ENCODE measurements around the gene PRDM16. TPM values are rescaled to one million over a fixed set of nuclear protein-coding genes. Genes with fewer than 3 reads are reported as not detected.

The PRDM16 gene
- total RNA-seq, 1 experiment from 2014 or later = 22.3 TPM

DNA sequence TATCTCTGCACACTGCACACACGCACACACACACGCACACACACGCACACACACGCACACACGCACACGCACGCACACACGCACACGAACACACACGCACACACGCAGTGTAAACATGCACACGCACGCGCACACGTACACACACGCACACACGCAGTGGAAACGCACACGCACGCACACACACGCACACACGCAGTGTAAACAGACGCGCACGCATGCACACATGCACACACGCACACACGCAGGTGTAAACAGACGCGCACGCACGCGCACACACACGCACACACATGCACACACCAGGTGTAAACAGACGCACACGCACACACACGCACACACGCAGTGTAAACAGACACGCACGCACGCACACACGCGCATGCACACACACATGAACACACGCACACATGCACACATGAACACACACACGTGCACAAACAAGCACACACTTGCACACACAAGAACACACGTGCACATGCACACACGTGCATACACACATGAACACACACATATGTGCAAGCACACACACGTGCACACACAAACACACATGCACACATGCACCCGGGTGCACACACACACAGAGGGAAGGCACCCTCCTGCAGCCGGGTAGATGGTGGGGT lies 45.2 kb downstream of the PRDM16 start:
- CTCF ChIA-PET = no interaction called here
- no TSS peak for BruUV-seq (replicated peaks)
- intact Hi-C loops (cut with micrococcal nuclease; ENCODE audit: unreplicated experiment) = no loop called here

DNA sequence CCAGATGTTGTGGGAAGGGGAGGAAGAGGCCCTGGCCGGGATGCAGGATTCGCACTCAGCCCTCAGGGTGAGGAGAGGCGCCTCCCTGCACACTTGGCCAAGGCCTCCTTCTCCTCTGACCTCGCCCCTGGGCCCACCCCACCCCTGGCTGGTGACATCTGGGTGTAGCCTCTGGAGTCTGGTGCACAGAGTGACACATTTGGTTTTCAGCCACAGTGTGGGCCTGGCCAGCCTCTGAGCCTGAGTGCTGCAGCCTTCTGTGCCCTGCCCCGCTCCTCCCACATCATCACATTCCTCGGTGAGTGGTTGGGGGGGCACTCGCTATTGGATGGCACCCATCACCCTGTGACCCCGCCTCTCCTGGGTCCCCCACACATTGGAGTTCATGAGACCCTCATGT lies 45.8 kb downstream of the PRDM16 start:
- Histone ChIP-seq H3K4me3 (ENCODE audit: low read depth in 2 of 2, low read length in 2 of 2) (no peak overlapping the region), H3K36me3 (ENCODE audit: control insufficient read depth, insufficient read depth, low read length) (no peaks in the 10 kb centered on the region), H3K9me3 (ENCODE audit: control insufficient read depth, insufficient read depth, low read depth, low read length) (no peaks in the 10 kb centered on the region), H3K27ac (ENCODE audit: low read length) (no peak overlapping the region), H3K27me3 (ENCODE audit: control insufficient read depth, insufficient read depth, low read length) (no peaks in the 10 kb centered on the region), H3K4me1 (ENCODE audit: control insufficient read depth, insufficient read depth, low read length) (0 out of 2 replicates have a peak, but pooled peaks cover 4% of the 10 kb centered on the region)
- POLR2A ChIA-PET = no interaction called here
- TF ChIP-seq SIN3A (IDR thresholded peaks at IDR 0.05; ENCODE audit: borderline replicate concordance, insufficient read depth, low read depth, low read length) = no peak
- TF ChIP-seq, protein P1, sequence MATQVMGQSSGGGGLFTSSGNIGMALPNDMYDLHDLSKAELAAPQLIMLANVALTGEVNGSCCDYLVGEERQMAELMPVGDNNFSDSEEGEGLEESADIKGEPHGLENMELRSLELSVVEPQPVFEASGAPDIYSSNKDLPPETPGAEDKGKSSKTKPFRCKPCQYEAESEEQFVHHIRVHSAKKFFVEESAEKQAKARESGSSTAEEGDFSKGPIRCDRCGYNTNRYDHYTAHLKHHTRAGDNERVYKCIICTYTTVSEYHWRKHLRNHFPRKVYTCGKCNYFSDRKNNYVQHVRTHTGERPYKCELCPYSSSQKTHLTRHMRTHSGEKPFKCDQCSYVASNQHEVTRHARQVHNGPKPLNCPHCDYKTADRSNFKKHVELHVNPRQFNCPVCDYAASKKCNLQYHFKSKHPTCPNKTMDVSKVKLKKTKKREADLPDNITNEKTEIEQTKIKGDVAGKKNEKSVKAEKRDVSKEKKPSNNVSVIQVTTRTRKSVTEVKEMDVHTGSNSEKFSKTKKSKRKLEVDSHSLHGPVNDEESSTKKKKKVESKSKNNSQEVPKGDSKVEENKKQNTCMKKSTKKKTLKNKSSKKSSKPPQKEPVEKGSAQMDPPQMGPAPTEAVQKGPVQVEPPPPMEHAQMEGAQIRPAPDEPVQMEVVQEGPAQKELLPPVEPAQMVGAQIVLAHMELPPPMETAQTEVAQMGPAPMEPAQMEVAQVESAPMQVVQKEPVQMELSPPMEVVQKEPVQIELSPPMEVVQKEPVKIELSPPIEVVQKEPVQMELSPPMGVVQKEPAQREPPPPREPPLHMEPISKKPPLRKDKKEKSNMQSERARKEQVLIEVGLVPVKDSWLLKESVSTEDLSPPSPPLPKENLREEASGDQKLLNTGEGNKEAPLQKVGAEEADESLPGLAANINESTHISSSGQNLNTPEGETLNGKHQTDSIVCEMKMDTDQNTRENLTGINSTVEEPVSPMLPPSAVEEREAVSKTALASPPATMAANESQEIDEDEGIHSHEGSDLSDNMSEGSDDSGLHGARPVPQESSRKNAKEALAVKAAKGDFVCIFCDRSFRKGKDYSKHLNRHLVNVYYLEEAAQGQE (IDR thresholded peaks at IDR 0.05; ENCODE audit: insufficient read depth in 1 of 2, low read depth in 2 of 2, low read length in 1 of 2) = no peak
- intact Hi-C loops (cut with micrococcal nuclease; ENCODE audit: unreplicated experiment) = no loop called here
- in situ Hi-C loops (cut with HindIII; ENCODE audit: low pct_unique_long_range_greater_than_20kb, low sequenced_read_pairs) = no loop called here
- no TSS peak for BruUV-seq (replicated peaks)
- CTCF ChIA-PET = no interaction called here
- ATAC-seq (no peak), DNase-seq (ENCODE audit: low read depth, low spot score) (no peak)

More for the DNA sequence above, 45.2 kb downstream of the PRDM16 start:
- no peaks in the 10 kb centered on the region for H3K36me3 ChIP-seq (ENCODE audit: control insufficient read depth, insufficient read depth, low read length)
- H3K9me3 ChIP-seq (ENCODE audit: control insufficient read depth, insufficient read depth, low read depth, low read length) = no peaks in the 10 kb centered on the region
- no peak for TF ChIP-seq POLR2AphosphoS5 (IDR thresholded peaks at IDR 0.05; ENCODE audit: low read depth, low read length)
- TF ChIP-seq, protein P2, sequence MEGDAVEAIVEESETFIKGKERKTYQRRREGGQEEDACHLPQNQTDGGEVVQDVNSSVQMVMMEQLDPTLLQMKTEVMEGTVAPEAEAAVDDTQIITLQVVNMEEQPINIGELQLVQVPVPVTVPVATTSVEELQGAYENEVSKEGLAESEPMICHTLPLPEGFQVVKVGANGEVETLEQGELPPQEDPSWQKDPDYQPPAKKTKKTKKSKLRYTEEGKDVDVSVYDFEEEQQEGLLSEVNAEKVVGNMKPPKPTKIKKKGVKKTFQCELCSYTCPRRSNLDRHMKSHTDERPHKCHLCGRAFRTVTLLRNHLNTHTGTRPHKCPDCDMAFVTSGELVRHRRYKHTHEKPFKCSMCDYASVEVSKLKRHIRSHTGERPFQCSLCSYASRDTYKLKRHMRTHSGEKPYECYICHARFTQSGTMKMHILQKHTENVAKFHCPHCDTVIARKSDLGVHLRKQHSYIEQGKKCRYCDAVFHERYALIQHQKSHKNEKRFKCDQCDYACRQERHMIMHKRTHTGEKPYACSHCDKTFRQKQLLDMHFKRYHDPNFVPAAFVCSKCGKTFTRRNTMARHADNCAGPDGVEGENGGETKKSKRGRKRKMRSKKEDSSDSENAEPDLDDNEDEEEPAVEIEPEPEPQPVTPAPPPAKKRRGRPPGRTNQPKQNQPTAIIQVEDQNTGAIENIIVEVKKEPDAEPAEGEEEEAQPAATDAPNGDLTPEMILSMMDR (IDR thresholded peaks at IDR 0.05) = no peak
- TF ChIP-seq SIN3A (IDR thresholded peaks at IDR 0.05; ENCODE audit: borderline replicate concordance, insufficient read depth, low read depth, low read length) = no peak
- no peak for TF ChIP-seq TCF7L2 (IDR thresholded peaks at IDR 0.05; ENCODE audit: low read depth, low read length)
- TF ChIP-seq, protein P1 (IDR thresholded peaks at IDR 0.05; ENCODE audit: insufficient read depth in 1 of 2, low read depth in 2 of 2, low read length in 1 of 2) = no peak
- H3K4me3 ChIP-seq (ENCODE audit: low read depth in 2 of 2, low read length in 2 of 2) = no peak overlapping the region
- in situ Hi-C loops (cut with HindIII; ENCODE audit: low pct_unique_long_range_greater_than_20kb, low sequenced_read_pairs) = no loop called here
- H3K4me1 ChIP-seq (ENCODE audit: control insufficient read depth, insufficient read depth, low read length) = 0 out of 2 replicates have a peak, but pooled peaks cover 4% of the 10 kb centered on the region
- POLR2A ChIA-PET = no interaction called here
- no peaks in the 10 kb centered on the region for H3K27me3 ChIP-seq (ENCODE audit: control insufficient read depth, insufficient read depth, low read length)
- ATAC-seq (no peak), DNase-seq (ENCODE audit: low read depth, low spot score) (no peak)
- H3K27ac ChIP-seq (ENCODE audit: low read length) = no peak overlapping the region
